ENCODE results near the gene BRINP2. TPM values are rescaled to one million over a fixed set of nuclear protein-coding genes. Genes with fewer than 3 reads are reported as not detected.

Gene BRINP2
- total and polyA plus RNA-seq, 2 of the 8 experiments (the other 6 are each of a cell fraction or from before 2014, with no cell fraction given): 0.39 to 0.42 TPM

DNA sequence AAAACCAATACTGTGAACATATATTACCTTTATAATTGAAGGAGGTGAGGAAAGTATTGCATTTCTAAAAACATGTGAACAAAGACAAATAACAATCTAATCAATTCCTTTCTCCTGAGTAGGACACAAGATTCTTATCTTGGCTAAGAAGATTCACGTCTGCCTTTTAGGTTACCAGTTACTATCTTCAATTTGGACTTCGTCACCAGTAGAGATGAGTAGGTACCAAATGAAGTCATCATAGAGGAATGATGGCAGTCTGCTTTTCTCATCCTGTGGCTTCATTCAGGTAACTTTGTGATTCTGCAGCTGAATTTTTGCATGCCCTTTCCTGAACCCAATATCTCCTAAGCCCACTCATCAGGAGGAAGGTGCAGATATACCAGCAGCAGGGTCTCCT lies 38.6 kb upstream of the BRINP2 start:
- Histone ChIP-seq H3K4me2 (ENCODE audit: insufficient read depth in 1 of 2, low read depth in 2 of 2, low read length in 2 of 2) (no peak overlapping the region), H3K23me2 (ENCODE audit: low read depth, low read length) (no peaks in the 10 kb centered on the region), H3K9me3 (ENCODE audit: insufficient read depth in 2 of 2, low read depth in 1 of 2, low read length in 1 of 2) (no peaks in the 10 kb centered on the region), H3K18ac (ENCODE audit: extremely low read depth, low read length) (no peak overlapping the region), H4K91ac (replicated peaks; ENCODE audit: insufficient read length, low read length) (no peak overlapping the region), H4K20me1 (replicated peaks in 1 of 2; ENCODE audit: control insufficient read depth in 1 of 2, insufficient read depth in 2 of 2, low read length in 2 of 2) (no peaks in the 10 kb centered on the region), H3K4me1 (replicated peaks in 1 of 4; ENCODE audit: control insufficient read depth in 3 of 4, insufficient read depth in 4 of 4, low read length in 3 of 4) (no peaks in the 10 kb centered on the region), H3K23ac (ENCODE audit: insufficient read length) (no peak overlapping the region), H2BK5ac (ENCODE audit: low read depth, low read length) (no peak overlapping the region), H2BK120ac (replicated peaks; ENCODE audit: low read depth, low read length) (no peak overlapping the region), H3K14ac (ENCODE audit: insufficient read length) (no peak overlapping the region), H3K79me2 (ENCODE audit: control insufficient read depth in 1 of 2, insufficient read depth in 2 of 2, low read length in 2 of 2) (no peaks in the 10 kb centered on the region), H2BK20ac (ENCODE audit: low read length) (no peak overlapping the region), H4K8ac (ENCODE audit: extremely low read depth, insufficient read depth, low read length) (no peak overlapping the region), H4K5ac (ENCODE audit: insufficient read length, low read depth, low read length) (no peak overlapping the region), H2BK15ac (ENCODE audit: low read length) (no peak overlapping the region), H3K27me3 (replicated peaks in 1 of 4; ENCODE audit: control insufficient read depth in 3 of 4, extremely low read depth in 1 of 4, insufficient read depth in 3 of 4, low read length in 3 of 4) (no peaks in the 10 kb centered on the region), H3K27ac (ENCODE audit: low read depth, low read length) (no peak overlapping the region), H2BK12ac (ENCODE audit: low read depth, low read length) (no peak overlapping the region), H3K56ac (replicated peaks; ENCODE audit: insufficient read length, low read depth, low read length) (no peak overlapping the region), H3K36me3 (ENCODE audit: control insufficient read depth in 2 of 4, insufficient read depth in 4 of 4, low read length in 3 of 4) (no peaks in the 10 kb centered on the region), H3K9ac (replicated peaks in 1 of 4; ENCODE audit: extremely low read depth in 1 of 4, low read depth in 3 of 4, low read length in 3 of 4) (no peak overlapping the region), H3K4me3 (ENCODE audit: extremely low read depth in 1 of 4, insufficient read depth in 2 of 4, low read depth in 3 of 4, low read length in 4 of 4) (no peak overlapping the region), H2AK5ac (ENCODE audit: low read depth, low read length) (no peak overlapping the region), H2AFZ (ENCODE audit: low read length) (no peak overlapping the region), H3K79me1 (ENCODE audit: low read depth, low read length) (no peaks in the 10 kb centered on the region), H3K4ac (replicated peaks; ENCODE audit: insufficient read length, low read depth, low read length) (no peak overlapping the region)
- no peak for DNase-seq (ENCODE audit: low read depth in 1 of 2, low spot score in 2 of 2)
- no peak for FAIRE-seq
- CTCF ChIA-PET (ENCODE audit: partially characterized antibody): interaction anchor here (1.1 to 1.8 kb wide), 3 partner anchors 33 to 234 kb away, joined by 3 to 13 read pairs (median 5); partner anchors contain the start of gene ASTN1
- 97% methylated on average over 2 of the region's 2 CpGs; no CpG with 5 or more reads in 1 of the 2 experiments for WGBS, 2 experiments (ENCODE audit: extremely low coverage in 1 of 2, insufficient coverage in 1 of 2, insufficient read length in 1 of 2, insufficient replicate concordance in 2 of 2, low coverage in 1 of 2, low lambda C conversion rate in 2 of 2, missing lambda C conversion rate in 1 of 2)
- POLR2A ChIA-PET (ENCODE audit: partially characterized antibody): no interaction called here
- TF ChIP-seq POLR2A (IDR thresholded peaks at IDR 0.05; ENCODE audit: control extremely low read depth in 1 of 2, low read depth in 2 of 2, low read length in 2 of 2) (no peak), JUN (IDR thresholded peaks at IDR 0.05; ENCODE audit: low read depth, low read length) (no peak), SUZ12 (IDR thresholded peaks at IDR 0.05; ENCODE audit: low read length) (no peak), TBP (IDR thresholded peaks at IDR 0.05; ENCODE audit: low read depth, low read length) (no peak), GTF2F1 (IDR thresholded peaks at IDR 0.05; ENCODE audit: borderline replicate concordance, low read depth, low read length) (no peak), POLR2AphosphoS5 (IDR thresholded peaks at IDR 0.05; ENCODE audit: low read depth, low read length) (no peak), MAFK (IDR thresholded peaks at IDR 0.05; ENCODE audit: low read depth, low read length) (no peak), TCF12 (IDR thresholded peaks at IDR 0.05; ENCODE audit: low read depth, low read length) (no peak), KDM4A (IDR thresholded peaks at IDR 0.05; ENCODE audit: low read depth, low read length, severe bottlenecking) (no peak), BCL11A (IDR thresholded peaks at IDR 0.05; ENCODE audit: low read depth in 2 of 2, low read length in 2 of 2) (no peak), RAD21 (IDR thresholded peaks at IDR 0.05 in 1 of 2, conservative IDR thresholded peaks at IDR 0.05 in 1 of 2; ENCODE audit: low read depth in 2 of 2, low read length in 2 of 2) (no peak), SIRT6 (IDR thresholded peaks at IDR 0.05; ENCODE audit: low read length) (no peak), NANOG (IDR thresholded peaks at IDR 0.05; ENCODE audit: insufficient read depth, low read depth, low read length, poor library complexity, severe bottlenecking) (no peak), SAP30 (IDR thresholded peaks at IDR 0.05; ENCODE audit: insufficient read depth, insufficient replicate concordance, low read length) (no peak), SP1 (IDR thresholded peaks at IDR 0.05; ENCODE audit: low read depth, low read length) (no peak), POU5F1 (IDR thresholded peaks at IDR 0.05; ENCODE audit: low read depth, low read length) (no peak)

Data from H1 (cell line).